GM12878 (cell line): ENCODE measurements around the gene DNAH3.
"Not testable (repeated sequence)": the region's sequence is repeated elsewhere in the genome, so short reads cannot be mapped to it uniquely, and the experiment has no call there.

Source experiments
- CTCF ChIP-seq, 3 experiments: IDR thresholded peaks in 2 of 3; conservative IDR thresholded peaks in 1 of 3; 2 replicates each; pipeline ENCODE4 v1.5.1; 2011; ENCODE audit warnings: low read depth in 3 of 3, low read length in 3 of 3, mild to moderate bottlenecking in 3 of 3, control low read depth in 2 of 3, moderate library complexity in 2 of 3, inconsistent platforms in 1 of 3, mixed read lengths in 1 of 3; ENCODE audit not compliant: control insufficient read depth in 2 of 3, insufficient read depth in 1 of 3; ENCODE audit errors: extremely low read depth in 1 of 3
- SMC3 ChIP-seq: IDR thresholded peaks from 2 replicates; pipeline ENCODE4 v1.6.1; 2011; ENCODE audit warnings: low read length, improper control_type of control experiment, borderline replicate concordance
- SREBF2 ChIP-seq: IDR thresholded peaks from 2 replicates; pipeline ENCODE4 v1.6.1; 2012; ENCODE audit warnings: mild to moderate bottlenecking, low read length
- YY1 ChIP-seq: IDR thresholded peaks from 2 replicates; pipeline ENCODE4 v1.6.1; 2011; ENCODE audit warnings: low read depth, mild to moderate bottlenecking, low read length
- ZNF24 ChIP-seq: fragments of 450-650 bp; IDR thresholded peaks from 2 replicates; pipeline ENCODE4 v1.6.1; 2017; ENCODE audit warnings: antibody characterized with exemption, mild to moderate bottlenecking
- ZZZ3 ChIP-seq: IDR thresholded peaks from 2 replicates; pipeline ENCODE4 v1.6.1; 2011; ENCODE audit warnings: low read depth; ENCODE audit not compliant: control insufficient read depth, insufficient read length
- TF ChIP-seq, protein P1 (sequence below): fragments of 450-650 bp; IDR thresholded peaks from 2 replicates; pipeline ENCODE4 v1.6.1; 2014; ENCODE audit warnings: mild to moderate bottlenecking

DNA sequence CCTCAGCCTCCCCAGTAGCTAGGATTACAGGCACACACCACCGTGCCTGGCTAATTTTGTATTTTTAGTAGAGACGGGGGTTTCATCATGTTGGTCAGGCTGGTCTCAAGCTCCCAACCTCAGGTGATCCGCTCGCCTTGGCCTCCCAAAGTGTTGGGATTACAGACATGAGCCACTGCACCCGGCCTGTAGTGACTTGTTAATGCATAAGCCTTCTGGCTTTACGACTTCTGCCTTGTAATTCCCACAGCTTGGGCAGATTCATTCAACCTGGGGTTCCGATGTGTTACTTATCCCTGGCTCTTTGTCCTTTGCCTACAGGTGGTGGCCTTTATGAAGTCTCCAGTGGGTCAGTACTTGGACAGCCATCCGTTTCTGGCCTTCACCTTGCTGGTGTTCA lies 19.5 kb upstream of the DNAH3 start:
- TF ChIP-seq CTCF (IDR thresholded peaks at IDR 0.05 in 2 of 3, conservative IDR thresholded peaks at IDR 0.05 in 1 of 3; ENCODE audit: control insufficient read depth in 2 of 3, extremely low read depth in 1 of 3, insufficient read depth in 1 of 3, low read depth in 3 of 3, low read length in 3 of 3); ZZZ3; ZNF24; SMC3; SREBF2; YY1: not testable (repeated sequence)
- TF ChIP-seq, protein P1, sequence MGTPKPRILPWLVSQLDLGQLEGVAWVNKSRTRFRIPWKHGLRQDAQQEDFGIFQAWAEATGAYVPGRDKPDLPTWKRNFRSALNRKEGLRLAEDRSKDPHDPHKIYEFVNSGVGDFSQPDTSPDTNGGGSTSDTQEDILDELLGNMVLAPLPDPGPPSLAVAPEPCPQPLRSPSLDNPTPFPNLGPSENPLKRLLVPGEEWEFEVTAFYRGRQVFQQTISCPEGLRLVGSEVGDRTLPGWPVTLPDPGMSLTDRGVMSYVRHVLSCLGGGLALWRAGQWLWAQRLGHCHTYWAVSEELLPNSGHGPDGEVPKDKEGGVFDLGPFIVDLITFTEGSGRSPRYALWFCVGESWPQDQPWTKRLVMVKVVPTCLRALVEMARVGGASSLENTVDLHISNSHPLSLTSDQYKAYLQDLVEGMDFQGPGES, result not testable (repeated sequence)
